Pulmonary artery endothelial cell (primary cell): ENCODE data around the gene R3HDML. TPM values are rescaled to one million over a fixed set of nuclear protein-coding genes. Genes with fewer than 3 reads are reported as not detected.

Experiments used
- DNase-seq: peaks from one replicate; pipeline ENCODE4 v3.0.0-alpha.2; 2011; ENCODE audit warnings: low read depth, low spot score
- total RNA-seq: library from RNA; depleted of rRNA; stranded (reverse); fragments of >200 nt; gene quantifications from 2 replicates; pipeline ENCODE4 v1.2.3, GENCODE V29; 2014

R3HDML gene
- total RNA-seq, 1 donor from 2014 or later: not detected

DNA sequence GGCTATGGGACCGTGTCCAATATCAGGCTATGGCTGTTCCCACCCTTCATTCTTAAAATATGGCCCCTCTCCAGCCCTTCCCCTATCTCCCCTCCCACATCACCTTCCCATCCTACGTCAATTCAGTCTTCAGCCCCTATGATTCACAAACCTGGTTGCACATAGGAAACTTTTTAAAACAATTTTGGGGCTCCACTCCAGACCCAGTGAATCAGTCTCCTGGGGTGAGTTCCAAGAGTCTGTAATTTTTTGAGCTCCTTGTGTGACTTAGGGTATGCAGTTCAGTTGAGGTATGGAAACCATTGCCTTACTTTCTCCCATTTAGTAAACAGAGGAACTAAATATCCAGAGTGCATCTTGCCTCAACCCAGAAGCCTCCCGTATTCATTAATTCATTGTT, 24.2 kb downstream of the R3HDML start:
- DNase-seq: no peak

DNA sequence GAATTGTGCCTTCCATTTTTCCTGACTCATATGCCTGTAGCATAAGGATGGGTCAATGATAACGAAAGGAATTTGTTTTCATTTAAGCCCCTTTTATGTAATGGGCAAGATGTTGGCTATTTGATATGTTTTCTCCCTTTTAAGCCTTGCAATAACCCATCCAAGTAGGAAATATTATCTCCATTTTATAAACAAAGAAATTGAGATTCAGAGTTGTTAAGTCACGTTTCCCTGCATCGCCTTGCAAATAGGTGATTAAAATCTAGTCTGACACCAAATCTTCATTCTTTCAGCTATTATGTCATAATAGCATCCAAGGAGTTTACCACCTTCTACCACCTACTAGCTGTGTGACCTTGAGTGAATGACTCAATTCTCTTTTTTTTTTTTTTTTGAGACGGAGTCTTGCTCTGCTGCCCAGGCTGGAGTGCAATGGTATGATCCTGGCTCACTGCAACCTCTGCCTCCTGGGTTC, 25.7 kb downstream of the R3HDML start:
- no peak for DNase-seq

DNA sequence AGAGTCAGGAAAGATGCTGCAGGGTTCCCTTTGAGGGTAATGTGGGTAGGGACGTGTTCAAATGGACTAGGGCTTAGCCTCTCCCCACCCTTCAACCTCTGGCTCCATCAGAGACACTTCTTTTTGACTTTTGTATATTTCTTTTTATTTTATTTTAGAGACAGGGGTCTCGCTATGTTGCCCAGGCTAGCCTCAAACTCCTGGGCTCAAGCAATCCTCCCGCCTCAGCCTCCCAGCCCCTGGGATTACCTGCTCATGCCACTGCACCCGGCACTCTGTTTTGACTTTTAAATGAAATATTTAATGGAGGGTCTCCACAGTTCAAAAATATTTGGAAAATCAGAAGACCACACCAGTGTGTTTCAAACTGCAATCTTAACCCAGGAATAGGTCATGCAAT, 27.2 kb downstream of the R3HDML start:
- DNase-seq: no peak

DNA sequence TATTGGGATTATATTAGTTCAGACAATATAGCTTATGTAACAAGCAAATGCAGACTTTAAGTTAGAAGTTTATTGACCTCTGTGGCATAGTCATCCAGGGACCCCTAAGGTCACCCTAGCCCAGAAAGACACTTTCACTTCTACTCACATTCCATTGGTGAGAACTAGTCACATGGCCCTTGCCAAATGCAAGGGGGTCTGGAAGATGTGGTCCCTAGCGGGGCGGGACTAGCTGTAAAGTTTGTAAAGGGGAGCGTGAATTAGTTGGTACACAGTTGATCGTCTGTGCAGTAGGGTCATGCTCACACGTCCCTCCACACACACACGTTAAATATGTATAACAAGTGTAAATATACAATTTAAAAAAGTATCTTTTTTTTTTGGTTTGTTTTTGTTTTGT, 27.9 kb downstream of the R3HDML start:
- no peak for DNase-seq

DNA sequence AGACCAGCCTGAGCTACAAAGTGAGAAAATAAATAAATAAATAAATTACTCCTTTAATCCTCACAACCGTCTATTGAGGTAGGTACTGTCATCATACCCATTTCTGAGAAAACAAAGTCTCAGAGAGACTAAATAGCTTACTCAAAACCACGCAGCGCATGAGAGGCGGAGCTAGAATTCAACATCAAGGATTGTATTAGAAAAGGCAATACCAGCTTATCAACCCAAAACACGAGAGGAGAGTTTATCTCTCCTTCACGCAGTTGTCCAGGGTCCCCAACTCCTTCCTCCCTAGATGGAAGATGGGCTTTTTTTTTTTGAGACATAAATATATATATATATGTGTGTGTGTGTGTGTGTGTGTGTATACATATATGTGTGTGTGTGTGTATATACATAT, 30.9 kb downstream of the R3HDML start:
- DNase-seq: no peak

DNA sequence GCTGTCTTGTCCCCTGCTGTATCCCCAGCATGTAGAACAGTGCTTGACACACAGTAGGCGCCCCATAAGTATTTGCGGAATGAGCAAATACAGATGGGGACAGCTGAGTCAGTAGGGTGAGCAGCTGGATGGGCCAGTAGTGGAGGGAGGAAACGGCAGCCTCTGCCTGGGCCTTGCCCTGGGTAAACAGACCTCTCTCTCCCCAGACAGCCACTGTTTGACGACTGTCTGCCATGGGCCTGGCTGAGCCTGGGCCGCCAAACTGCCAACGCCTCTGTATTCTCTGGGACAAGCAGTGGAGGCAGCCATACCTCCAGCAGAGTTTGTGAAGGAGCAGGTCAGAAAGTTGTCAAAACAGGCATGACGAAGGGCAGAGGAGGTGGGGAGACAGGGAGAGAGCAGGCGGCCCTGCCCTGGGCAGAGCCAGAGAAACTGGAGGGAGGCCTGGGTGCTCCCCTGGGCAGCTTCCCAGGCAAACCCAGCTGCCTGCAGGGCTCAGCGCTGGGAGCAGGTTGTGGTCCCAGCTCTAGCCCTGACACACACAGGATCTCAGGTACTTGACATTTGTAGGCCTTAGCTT, 33.9 kb downstream of the R3HDML start:
- no peak for DNase-seq

DNA sequence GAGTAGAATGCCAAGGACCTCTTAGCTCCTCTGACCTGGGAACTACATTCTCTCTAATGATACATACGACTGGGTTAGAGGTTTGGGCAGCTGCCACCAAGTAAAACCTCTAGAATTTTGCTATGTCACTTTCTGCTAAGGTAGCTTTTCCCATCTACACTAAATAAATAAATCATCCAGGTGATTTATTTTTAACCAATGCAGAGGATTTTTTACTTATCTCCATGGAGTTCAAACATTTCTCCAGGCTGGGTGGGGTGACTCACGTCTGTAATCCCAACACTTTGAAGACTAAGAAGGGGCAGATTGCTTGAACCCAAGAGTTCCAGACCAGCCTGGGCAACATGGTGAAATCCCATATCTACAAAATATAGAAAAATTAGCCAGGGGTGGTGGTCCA, 45.8 kb downstream of the R3HDML start:
- no peak for DNase-seq

DNA sequence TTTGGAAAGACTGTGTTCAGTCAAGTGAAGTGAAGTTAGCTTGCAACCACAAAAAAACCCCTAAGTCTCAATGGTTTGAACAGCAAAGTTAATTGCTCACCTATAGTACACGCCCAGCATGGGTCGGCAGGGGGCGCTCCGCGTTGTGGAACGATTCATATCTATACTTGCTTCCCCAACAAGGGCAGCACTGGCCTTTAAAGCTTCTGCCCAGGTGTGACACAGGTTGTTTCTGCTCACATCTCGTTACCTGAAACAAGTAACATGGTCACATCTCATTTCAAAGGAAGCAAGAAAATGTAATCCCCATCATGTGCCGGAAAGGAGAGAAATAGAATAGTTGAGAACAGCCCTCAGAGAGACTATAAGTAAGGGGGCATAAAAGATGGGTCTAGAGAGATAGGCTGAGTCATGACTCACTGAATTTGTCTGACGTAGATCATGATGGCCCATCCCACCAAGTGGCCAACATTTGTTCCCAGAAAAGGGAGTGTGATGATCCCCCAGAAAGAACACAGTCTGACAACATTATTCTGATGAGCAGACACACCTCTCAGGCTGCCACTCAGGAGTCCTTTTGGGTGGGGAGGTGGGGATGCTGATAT, 47.7 kb downstream of the R3HDML start:
- no peak for DNase-seq

DNA sequence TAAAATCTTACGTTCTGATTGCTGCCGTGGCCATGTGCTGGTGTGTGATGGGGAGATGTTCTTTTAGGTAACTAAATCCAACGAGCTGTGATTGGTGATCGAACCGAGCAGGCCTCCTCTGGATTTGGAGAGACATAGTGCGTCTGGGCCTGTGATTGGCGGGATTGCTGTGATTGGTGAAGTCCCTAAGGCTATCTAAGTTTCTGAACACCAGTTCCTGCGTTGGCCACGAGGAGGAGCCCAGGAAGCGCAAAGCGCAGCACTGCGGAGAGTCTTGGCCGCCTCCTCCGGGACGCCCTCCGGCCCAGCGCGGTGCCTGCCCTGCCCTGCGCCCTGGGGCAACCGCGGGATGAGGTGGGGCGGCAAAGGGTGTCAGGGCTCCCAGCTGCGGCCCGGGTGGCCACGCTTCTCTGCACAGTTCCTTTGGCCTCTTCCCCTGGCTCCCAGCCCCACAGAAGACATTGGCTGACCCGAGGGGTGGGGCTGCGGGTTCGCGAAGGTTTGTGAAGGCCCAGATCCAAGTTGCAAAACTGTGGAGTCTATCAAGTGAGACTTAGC, 51.7 kb downstream of the R3HDML start:
- peak; percentile 7 for DNase-seq

DNA sequence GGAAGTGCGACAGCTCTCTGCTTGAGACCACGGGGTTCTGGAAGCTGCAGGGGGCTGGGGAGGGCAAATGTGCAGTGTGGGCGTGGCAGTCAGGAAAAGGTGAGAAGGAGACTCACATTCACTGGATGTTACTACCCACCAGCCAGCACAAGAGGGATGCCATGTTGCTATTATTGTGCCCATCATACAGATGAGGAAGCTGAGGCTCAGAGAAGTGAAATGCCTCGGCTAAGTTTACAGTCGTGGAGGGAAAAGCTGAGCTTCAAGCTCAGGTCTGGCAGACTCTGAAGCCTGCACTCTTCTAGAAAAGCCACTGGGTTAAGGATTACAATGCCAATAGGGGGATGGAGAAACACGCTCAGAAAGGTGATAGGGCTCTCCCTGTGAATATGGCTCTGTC, 53.0 kb downstream of the R3HDML start:
- no peak for DNase-seq

DNA sequence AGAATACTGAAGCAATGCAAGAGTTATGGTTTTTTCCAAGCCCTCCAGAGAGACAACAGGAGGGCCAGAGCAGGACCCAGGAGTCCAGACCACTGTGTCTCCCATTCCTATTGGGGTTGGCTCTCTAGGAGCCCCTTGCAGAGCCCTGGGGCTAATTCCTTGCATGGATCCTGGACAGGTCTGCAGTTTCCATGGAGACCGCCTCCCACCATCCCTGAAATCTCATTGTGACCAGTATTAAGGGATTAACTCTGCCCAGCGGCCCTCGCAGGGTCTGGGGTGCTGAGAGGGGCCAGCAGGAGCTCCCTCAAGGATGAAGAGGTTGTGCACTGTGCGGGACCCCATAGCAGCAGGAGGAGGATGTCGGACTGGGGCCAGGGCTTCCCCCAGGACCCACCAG, 53.4 kb downstream of the R3HDML start:
- DNase-seq: no peak

DNA sequence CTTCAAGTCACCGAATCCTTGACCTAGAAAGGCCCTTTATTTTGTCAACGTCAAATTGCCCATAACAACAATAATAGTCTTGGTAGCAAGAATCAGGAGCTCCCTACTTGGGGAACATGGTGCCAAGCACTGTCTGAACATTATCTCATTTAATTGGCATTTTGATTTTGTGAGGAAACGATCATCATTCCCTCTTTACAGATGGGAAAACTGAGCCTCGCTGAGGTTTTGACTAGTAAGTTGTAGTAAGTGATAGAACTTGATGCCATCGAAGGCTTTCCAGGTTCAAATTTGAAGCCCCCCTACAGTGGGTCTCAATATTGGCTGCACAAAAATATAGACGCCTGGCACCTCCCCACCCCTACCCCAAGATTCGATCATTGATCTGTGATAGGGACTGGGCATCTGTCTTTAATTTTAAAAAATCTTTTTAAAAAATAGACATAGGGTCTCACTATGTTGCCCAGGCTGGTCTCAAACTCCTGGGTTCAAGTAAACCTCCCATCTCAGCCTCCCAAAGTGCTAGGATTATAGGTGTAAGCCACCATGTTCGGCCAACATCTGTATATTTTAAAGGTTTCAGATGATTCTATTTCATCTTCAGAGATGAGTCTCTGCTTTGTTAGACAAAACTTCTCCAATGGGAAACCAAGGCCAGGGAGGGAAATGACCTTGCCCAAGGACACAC, 55.4 kb downstream of the R3HDML start:
- no peak for DNase-seq

DNA sequence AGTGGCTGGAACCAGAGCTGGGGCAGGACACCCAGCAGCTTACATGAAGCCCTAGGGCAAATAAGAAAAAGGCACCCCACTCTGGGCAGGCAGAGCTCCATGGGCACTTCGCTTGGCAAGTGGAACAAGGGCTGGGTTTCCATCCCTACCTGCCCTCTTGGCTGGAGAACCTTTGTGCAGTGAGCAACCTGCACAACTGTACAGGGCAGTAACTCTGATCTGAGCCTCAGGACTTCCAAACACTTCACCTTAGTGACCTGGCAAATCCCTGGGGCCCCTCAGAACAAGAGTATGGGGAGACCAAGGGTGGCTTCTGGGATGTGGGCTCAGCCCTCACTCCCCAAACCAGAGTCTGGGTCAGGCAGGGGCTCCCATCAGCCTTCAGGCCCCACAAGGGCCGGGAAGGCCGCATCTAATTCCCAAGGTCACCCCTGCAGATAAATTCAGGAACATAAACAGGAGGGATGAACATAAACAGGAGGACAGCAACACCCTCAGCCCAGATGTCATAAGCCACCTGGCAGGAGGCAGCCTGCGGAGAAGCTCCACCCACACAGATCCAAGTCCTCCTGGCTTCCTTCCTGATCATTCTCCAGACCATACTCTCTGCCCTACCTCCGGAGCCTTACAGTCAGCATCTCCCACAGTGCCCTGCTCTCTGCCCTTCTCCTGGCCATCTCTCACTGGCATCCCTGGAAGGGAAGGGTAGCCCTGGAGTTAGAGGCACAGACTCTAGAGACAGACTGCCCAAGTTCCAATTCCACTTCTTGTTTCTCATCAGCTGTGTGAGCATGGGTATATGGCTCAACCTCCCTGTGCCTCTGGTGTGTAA, 56.1 kb downstream of the R3HDML start:
- DNase-seq: no peak

DNA sequence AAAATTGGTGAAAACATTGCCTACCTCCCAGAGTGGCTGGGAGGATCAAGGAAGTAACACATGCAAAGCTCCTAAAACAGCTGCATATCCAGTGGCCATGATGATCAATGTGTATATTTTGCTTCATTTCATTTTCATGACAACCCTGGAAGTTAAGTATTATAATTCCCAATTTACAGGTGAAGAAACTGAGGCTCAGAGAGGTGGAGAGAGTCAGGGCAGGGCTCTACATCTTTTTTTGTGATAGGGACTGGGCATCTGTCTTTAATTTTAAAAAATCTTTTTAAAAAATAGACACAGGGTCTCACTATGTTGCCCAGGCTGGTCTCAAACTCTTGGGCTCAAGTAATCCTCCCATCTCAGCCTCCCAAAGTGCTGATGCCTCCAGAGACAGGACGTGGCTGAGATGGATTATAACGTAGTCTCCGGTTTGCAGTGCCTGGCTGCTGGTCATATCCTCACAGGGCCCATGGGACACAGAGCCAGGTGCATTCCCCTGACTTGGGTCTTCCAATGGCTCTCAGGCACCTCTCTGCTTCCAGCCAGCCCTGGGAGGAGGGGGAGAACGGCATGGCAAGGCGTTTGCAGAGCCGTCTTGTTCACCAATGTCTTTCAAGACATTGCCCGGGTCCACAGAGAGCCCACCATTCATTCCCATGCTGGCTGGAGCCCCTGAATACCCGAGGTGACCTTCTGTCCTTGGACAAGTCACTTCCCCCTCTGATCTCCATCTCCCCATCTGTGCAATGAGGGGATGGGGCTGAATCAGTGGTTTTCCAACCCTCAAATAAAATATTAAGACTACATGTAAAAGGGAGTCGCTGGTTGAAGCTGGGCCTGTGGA, 57.0 kb downstream of the R3HDML start:
- no peak for DNase-seq

DNA sequence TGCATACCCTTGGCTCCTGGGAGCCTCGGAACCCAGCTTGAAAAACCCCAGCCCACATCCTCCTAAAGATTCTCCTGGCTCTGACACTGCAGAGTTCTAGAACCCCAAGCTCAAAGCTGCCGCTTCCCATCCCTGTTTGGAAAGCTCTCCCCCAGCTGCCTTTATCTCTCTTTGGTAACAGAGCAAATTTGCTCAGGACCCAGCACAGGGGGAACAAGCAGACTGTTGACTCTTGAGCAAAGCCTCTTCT, 57.5 kb downstream of the R3HDML start:
- DNase-seq: no peak

DNA sequence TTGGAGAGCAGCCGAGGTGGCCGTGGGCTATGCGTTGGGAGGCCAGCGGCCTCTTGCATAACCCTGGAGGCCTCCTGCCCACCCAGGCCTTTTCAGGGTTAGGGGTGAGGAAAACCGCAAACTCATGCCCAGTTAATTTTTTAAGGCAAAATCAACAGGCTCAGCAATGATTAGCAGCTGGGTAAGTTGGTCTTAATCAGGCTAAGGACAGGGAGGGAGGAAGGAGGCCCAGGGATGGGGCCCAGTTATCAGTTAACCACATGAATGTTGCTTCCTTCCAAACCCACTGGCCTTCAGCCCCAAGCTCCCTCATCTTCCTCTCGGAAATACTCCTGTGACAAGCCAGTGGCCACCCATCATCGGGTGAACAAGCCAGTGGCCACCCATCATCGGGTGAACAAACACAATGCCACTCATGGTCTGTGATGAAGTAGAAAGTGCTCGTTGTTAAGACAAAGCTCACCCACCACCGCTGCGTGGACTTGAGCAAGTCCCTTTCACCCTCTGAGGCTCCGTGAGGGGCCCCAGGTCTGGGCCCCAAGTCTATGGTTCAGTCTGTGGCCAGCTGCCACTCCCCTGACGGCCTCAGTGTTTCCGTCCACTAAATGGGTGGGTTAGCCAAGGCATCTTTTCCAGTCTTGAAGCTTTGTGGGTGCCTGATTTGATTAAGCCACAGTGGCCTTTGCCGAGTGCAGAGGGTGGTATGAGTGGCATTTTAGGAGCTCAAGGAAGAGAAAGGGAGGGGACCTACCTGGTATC, 58.0 kb downstream of the R3HDML start:
- no peak for DNase-seq

DNA sequence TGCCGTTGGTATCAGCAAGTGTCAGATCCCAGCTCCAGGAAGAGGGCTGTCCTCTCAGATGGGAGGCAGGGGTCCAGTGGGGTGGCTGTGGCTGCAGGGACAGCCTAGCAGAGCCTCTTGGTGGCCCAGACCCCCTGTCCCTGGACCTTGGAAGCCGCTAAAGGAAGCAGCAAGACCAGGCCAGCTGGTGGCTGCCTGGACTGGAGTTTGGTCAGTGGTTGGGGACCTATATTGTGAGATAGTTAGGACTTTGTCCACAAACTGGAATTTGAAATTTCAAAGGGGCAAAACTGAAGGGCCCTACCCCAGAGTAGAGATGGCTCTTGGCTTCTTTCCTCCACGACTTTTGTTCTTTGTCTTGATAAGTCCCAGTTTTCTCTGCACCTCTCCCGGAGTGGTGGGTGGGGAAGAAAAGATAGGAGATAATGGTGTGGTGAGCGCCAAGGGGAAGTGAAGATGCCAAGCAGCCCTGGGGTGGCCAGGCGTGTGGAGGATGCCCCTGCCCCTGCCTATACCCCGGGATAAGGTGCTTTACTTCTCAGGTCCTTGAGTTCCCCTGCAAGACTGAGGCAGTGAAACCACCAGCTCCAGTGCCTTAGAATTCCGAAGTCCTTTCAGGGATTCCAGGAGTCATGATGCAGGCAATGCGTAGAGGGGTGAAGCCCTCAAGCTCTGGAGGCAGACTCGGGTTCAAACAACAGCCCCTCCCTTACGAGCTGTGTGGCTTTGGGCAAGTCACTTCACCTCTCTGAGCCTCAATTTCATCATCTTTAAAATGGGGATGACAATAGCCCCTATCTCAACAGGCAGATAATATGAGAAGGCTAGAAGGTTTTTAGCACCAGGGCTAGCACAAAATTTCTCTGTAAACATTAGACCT, 58.9 kb downstream of the R3HDML start:
- DNase-seq: no peak

DNA sequence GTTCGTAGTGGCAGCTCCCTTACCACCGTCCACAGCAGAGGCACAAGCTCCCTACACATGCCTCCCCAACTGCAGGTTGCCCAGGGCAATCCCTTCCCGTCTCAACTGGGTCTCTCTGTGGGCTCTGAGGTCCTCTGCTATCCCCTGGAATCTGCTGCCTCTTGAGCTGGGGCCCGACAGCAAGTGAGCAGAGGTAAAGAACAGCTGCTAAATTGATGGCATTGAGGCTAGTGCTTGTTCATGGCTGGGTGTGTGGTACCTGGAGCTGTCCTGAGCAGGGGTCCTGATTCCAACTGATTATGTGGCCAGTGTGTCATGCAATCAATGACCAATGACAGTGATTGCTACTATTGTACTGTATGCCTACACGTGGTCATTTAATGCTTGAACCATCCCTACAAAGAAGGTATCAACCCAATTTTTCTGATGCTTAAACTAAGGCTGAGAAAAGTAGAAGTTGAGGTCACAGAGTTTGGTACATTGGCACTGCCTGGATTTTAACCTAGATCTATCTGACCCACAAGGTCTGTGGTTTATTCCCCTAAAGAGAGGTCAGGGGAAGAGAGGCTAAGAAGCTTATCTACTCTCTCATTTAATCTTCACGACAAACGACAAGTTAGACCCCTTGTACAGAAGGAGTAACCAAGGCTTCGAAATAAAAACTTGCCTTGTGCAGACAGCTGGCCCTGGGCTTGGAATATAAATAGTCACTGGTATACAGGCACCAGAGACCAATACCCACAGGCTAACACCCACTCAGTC, 59.7 kb downstream of the R3HDML start:
- no peak for DNase-seq

DNA sequence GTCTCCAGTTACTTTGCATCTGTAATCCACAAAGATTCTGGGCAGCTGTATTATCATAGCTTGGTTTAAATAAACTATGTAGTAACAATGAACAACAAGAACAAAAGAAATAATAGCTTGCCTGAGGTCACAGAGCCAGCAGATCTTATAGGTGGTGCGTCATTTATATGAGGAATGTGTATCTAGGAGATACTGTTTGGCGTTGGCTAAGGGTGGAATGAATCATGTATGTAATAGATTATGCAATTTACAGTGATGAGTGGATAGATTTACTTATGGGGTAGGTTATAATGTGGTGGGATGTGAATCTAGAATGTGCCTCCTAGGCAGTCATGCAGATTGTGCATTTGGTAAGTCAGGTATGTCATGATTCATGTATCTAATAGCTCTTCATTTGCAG, 61.5 kb downstream of the R3HDML start:
- no peak for DNase-seq
